Calu3 (cell line): ENCODE data around the gene COX7A1. TPM values are rescaled to one million over a fixed set of nuclear protein-coding genes. Genes with fewer than 3 reads are reported as not detected.

Experiments
- BruUV-seq: library from RNA; stranded (reverse); fragments of 400-500 nt; replicated peaks from 2 replicates; lab custom pipeline; 2021; lab: Mats Ljungman, UMichigan
- CTCF ChIA-PET: fragments of 300-600 bp; sonication (Branson Sonifier 250); formaldehyde crosslinking; loops from one replicate; lab custom pipeline; 2022; ENCODE audit warnings: antibody characterized with exemption; lab: Charles Lee
- DNase-seq: peaks from one replicate; pipeline ENCODE4 v3.0.0; 2022
- H3K27ac Mint-ChIP-seq: one replicate; pipeline ENCODE4 v1.8.0; 2022; ENCODE audit warnings: mixed read lengths; ENCODE audit not compliant: unreplicated experiment
- H3K27me3 Mint-ChIP-seq: one replicate; pipeline ENCODE4 v1.8.0; 2022; ENCODE audit warnings: mixed read lengths; ENCODE audit not compliant: unreplicated experiment
- H3K36me3 Mint-ChIP-seq: one replicate; pipeline ENCODE4 v1.8.0; 2022; ENCODE audit warnings: mild to moderate bottlenecking, moderate library complexity, mixed read lengths; ENCODE audit not compliant: insufficient read depth, unreplicated experiment
- H3K4me1 Mint-ChIP-seq: one replicate; pipeline ENCODE4 v1.8.0; 2022; ENCODE audit warnings: mild to moderate bottlenecking, low read depth, mixed read lengths; ENCODE audit not compliant: unreplicated experiment
- H3K4me3 Mint-ChIP-seq: one replicate; pipeline ENCODE4 v1.8.0; 2022; ENCODE audit warnings: mild to moderate bottlenecking, low read depth, moderate library complexity, mixed read lengths; ENCODE audit not compliant: unreplicated experiment
- H3K9me3 Mint-ChIP-seq: one replicate; pipeline ENCODE4 v1.8.0; 2022; ENCODE audit warnings: low read depth, mixed read lengths; ENCODE audit not compliant: unreplicated experiment
- intact Hi-C: fragments of 100-400 bp; cut with micrococcal nuclease; formaldehyde crosslinking; loops from one replicate; pipeline ENCODE4 v1.10.0; 2022; ENCODE audit not compliant: unreplicated experiment
- total RNA-seq: library from RNA; stranded (reverse); gene quantifications from 2 replicates; pipeline ENCODE4 v1.2.3, GENCODE V29; 2022
- TF ChIP-seq, protein P1 (sequence below): fragments of 200-600 bp; IDR thresholded peaks from one replicate; pipeline ENCODE4 v1.8.0; 2022; ENCODE audit warnings: antibody characterized with exemption; ENCODE audit not compliant: unreplicated experiment

The COX7A1 gene
- total RNA-seq, 1 experiment from 2014 or later, result not detected

DNA sequence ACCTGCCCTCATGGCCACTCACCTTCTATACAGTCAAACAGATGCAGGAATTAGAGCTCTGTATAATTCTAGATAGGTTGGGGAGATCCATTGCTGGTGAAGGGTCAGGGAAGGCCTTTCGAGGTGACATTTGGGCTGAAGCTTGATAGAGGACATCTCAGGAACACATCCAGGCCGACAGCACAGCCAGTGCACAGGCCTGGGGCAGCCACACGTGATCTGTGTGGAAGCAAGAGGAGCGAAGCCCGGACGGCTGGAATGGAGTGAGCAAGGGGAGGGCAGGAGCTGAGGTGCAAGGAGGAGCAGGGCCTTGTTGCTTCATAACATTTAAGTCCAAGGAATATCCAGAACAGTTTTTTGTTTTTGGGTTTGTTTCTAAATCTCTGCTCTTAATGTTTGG lies 45.8 kb downstream of the COX7A1 start:
- peaks cover 48% of the 10 kb centered on the region for H3K36me3 Mint-ChIP-seq

DNA sequence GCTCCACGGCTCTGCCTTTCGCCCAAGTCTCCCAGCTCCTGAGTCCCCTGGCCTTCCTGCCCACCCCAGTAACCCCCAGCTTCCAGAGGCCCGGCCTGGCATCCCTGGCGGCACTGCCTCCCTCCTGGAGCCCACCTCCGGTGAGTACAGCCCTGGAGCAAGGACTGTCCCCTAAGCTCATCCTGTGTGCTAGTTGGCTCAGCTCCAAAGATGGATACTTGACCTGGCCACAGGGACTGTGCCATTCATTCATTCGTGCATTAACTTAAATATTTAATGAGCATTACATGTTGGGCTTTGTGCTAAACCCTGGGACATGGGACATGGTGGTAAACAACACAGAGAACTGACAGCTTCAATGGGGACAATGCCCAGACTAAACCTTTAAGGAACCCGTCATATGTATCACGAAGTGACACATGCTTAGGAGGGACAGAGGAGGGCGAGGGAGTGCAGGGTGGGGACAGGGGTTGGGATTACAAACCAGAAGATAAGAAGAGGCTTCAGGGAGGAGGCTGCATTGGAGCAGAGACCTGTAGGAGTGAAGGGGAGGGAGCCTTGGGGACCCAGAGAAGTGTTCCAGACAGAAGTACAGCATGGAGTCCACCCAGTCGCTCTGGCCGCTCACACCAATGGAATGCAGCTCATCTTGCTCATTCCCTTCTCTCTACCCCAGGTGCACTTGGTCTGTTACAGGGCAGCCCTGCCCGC lies 48.2 kb downstream of the COX7A1 start:
- CTCF ChIA-PET, result interaction anchor here (0.5 to 0.7 kb wide), 2 partner anchors 23 to 360 kb away, joined by 3 to 4 read pairs; no protein-coding TSS in a partner anchor
- H3K36me3 Mint-ChIP-seq, result peaks cover 56% of the 10 kb centered on the region
- peak; percentile 16 for DNase-seq

More for the DNA sequence above, 45.8 kb downstream of the COX7A1 start:
- Mint-ChIP-seq H3K4me1 (no peaks in the 10 kb centered on the region), H3K9me3 (no peaks in the 10 kb centered on the region), H3K27ac (no peak overlapping the region), H3K27me3 (no peaks in the 10 kb centered on the region), H3K4me3 (no peak overlapping the region)
- intact Hi-C loops, result no loop called here
- DNase-seq, result no peak
- BruUV-seq, result no TSS peak
- TF ChIP-seq, protein P1, sequence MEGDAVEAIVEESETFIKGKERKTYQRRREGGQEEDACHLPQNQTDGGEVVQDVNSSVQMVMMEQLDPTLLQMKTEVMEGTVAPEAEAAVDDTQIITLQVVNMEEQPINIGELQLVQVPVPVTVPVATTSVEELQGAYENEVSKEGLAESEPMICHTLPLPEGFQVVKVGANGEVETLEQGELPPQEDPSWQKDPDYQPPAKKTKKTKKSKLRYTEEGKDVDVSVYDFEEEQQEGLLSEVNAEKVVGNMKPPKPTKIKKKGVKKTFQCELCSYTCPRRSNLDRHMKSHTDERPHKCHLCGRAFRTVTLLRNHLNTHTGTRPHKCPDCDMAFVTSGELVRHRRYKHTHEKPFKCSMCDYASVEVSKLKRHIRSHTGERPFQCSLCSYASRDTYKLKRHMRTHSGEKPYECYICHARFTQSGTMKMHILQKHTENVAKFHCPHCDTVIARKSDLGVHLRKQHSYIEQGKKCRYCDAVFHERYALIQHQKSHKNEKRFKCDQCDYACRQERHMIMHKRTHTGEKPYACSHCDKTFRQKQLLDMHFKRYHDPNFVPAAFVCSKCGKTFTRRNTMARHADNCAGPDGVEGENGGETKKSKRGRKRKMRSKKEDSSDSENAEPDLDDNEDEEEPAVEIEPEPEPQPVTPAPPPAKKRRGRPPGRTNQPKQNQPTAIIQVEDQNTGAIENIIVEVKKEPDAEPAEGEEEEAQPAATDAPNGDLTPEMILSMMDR, result no peak
- CTCF ChIA-PET, result interaction anchor here (0.7 kb wide), 1 partner anchor 1156 kb away, joined by 6 read pairs; no protein-coding TSS in a partner anchor

DNA sequence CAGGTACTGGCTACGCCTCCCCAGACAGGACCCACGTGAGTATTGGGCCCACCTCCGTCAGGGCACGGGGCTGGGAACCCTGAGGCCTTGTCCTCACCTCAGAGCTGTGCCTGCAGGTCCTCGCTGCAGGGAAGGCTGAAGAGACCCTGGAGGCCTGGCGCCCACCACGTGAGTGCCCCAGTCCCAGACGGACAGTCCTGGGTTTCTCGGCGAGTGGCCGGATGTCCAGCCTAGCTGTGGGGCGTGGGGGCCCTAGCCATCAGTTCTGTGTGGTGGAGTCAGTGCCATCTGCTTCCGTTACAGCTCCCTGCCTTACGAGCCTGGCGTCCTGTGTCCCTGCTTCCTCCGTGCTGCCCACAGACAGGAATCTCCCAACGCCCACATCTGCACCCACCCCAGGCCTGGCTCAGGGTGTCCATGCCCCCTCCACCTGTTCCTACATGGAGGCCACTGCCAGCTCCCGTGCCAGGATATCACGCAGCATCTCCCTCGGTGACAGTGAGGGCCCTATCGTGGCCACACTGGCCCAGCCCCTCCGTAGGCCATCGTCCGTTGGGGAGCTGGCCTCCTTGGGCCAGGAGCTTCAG lies 49.1 kb downstream of the COX7A1 start:
- H3K27me3 Mint-ChIP-seq, result no peaks in the 10 kb centered on the region
- no peak overlapping the region for H3K4me3 Mint-ChIP-seq
- H3K9me3 Mint-ChIP-seq, result no peaks in the 10 kb centered on the region
- H3K36me3 Mint-ChIP-seq, result peaks cover 57% of the 10 kb centered on the region
- BruUV-seq, result TSS peak; percentile 22
- no peak overlapping the region for H3K27ac Mint-ChIP-seq
- no peaks in the 10 kb centered on the region for H3K4me1 Mint-ChIP-seq
- CTCF ChIA-PET, result interaction anchor here (0.7 kb wide), 1 partner anchor 24 kb away, joined by 3 read pairs; no protein-coding TSS in a partner anchor
- DNase-seq, result no peak
- TF ChIP-seq, protein P1, result no peak
- intact Hi-C loops, result no loop called here

More for the DNA sequence above, 48.2 kb downstream of the COX7A1 start:
- Mint-ChIP-seq H3K4me3 (no peak overlapping the region), H3K9me3 (no peaks in the 10 kb centered on the region), H3K4me1 (no peaks in the 10 kb centered on the region), H3K27ac (no peak overlapping the region), H3K27me3 (no peaks in the 10 kb centered on the region)
- intact Hi-C loops, result no loop called here
- no TSS peak for BruUV-seq
- TF ChIP-seq, protein P1, result no peak

GRCh38 chr19:36101550-36102327 lies 50.5 kb downstream of the COX7A1 start:
- intact Hi-C loops, result no loop called here
- TF ChIP-seq, protein P1, result no peak
- Mint-ChIP-seq H3K27me3 (no peaks in the 10 kb centered on the region), H3K4me1 (no peaks in the 10 kb centered on the region), H3K4me3 (no peak overlapping the region), H3K9me3 (no peaks in the 10 kb centered on the region), H3K36me3 (peaks cover 63% of the 10 kb centered on the region), H3K27ac (no peak overlapping the region)
- CTCF ChIA-PET, result no interaction called here
- no TSS peak for BruUV-seq
- DNase-seq, result no peak
